Liver (tissue), 9 donors: Measurements from ENCODE around the gene MED16. TPM values are rescaled to one million over a fixed set of nuclear protein-coding genes. Genes with fewer than 3 reads are reported as not detected.
A peak's percentile ranks its signal among the peaks of the same experiment; 100 is the strongest.

Source experiments
- DNase-seq: peaks from one replicate; pipeline ENCODE4 v3.0.0-alpha.2; 2017; ENCODE audit warnings: low spot score
- H3K27ac ChIP-seq, 2 donors: one replicate each; pipeline ENCODE4 v1.7.0; 2013; ENCODE audit warnings: inconsistent platforms in 2 of 2, low read length in 2 of 2, control low read depth in 1 of 2, low read depth in 1 of 2, mild to moderate bottlenecking in 1 of 2
- H3K27me3 ChIP-seq, 4 donors: one replicate each; pipeline versions ENCODE4 v1.6.1 to v1.7.0; 2013; ENCODE audit warnings: low read length in 3 of 4, inconsistent platforms in 1 of 4, mild to moderate bottlenecking in 1 of 4, moderate library complexity in 1 of 4; ENCODE audit not compliant: control insufficient read depth in 4 of 4, insufficient read depth in 4 of 4
- H3K36me3 ChIP-seq, 4 donors: one replicate each; pipeline versions ENCODE4 v1.6.1 to v1.7.0; 2013; ENCODE audit warnings: low read length in 3 of 4, mild to moderate bottlenecking in 3 of 4, low read depth in 1 of 4, moderate library complexity in 1 of 4; ENCODE audit not compliant: control insufficient read depth in 4 of 4, insufficient read depth in 3 of 4
- H3K4me1 ChIP-seq, 4 donors: one replicate each; pipeline versions ENCODE4 v1.6.1 to v1.7.0; 2013; ENCODE audit warnings: low read length in 3 of 4, mild to moderate bottlenecking in 3 of 4, moderate library complexity in 1 of 4; ENCODE audit not compliant: control insufficient read depth in 4 of 4, insufficient read depth in 4 of 4
- H3K4me3 ChIP-seq, 3 donors: one replicate each; pipeline versions ENCODE4 v1.6.1 to v1.7.0; 2013; ENCODE audit warnings: low read length in 3 of 3, control low read depth in 1 of 3, low read depth in 1 of 3, mild to moderate bottlenecking in 1 of 3
- H3K9ac ChIP-seq, 2 donors: one replicate each; pipeline ENCODE4 v1.7.0; 2013; ENCODE audit warnings: low read length in 2 of 2, mild to moderate bottlenecking in 2 of 2, moderate library complexity in 2 of 2, control low read depth in 1 of 2, low read depth in 1 of 2
- H3K9me3 ChIP-seq, 4 donors: one replicate each; pipeline versions ENCODE4 v1.6.1 to v1.7.0; 2013; ENCODE audit warnings: low read length in 3 of 4; ENCODE audit not compliant: control insufficient read depth in 4 of 4
- EGR1 ChIP-seq, 2 donors: IDR thresholded peaks; 2 replicates each; pipeline ENCODE4 v1.6.1; 2016 to 2018; ENCODE audit warnings: antibody characterized with exemption in 2 of 2, low read depth in 2 of 2
- FOXA1 ChIP-seq: IDR thresholded peaks from 2 replicates; pipeline ENCODE4 v1.6.1; 2016; ENCODE audit warnings: antibody characterized with exemption
- FOXA2 ChIP-seq: IDR thresholded peaks from 2 replicates; pipeline ENCODE4 v1.6.1; 2016; ENCODE audit warnings: antibody characterized with exemption
- GABPA ChIP-seq, 2 donors: IDR thresholded peaks in 1 of 2; conservative IDR thresholded peaks in 1 of 2; 2 replicates each; pipeline ENCODE4 v1.6.1; 2016; ENCODE audit warnings: antibody characterized with exemption in 2 of 2, mild to moderate bottlenecking in 1 of 2, moderate library complexity in 1 of 2
- HNF4A ChIP-seq, 2 donors: conservative IDR thresholded peaks; 2 replicates each; pipeline ENCODE4 v1.6.1; 2016; ENCODE audit warnings: antibody characterized with exemption in 2 of 2, mild to moderate bottlenecking in 2 of 2
- HNF4G ChIP-seq: IDR thresholded peaks from 2 replicates; pipeline ENCODE4 v1.6.1; 2016; ENCODE audit warnings: antibody characterized with exemption
- JUND ChIP-seq, 2 donors: IDR thresholded peaks; 2 replicates each; pipeline ENCODE4 v1.6.1; 2016; ENCODE audit warnings: antibody characterized with exemption in 2 of 2
- NR2F2 ChIP-seq: IDR thresholded peaks from 2 replicates; pipeline ENCODE4 v1.6.1; 2016; ENCODE audit warnings: antibody characterized with exemption
- RAD21 ChIP-seq, 2 donors: IDR thresholded peaks; 2 replicates each; pipeline ENCODE4 v1.6.1; 2016; ENCODE audit warnings: antibody characterized with exemption in 2 of 2, mild to moderate bottlenecking in 2 of 2
- RXRA ChIP-seq, 2 donors: IDR thresholded peaks; 2 replicates each; pipeline ENCODE4 v1.6.1; 2017 to 2018; ENCODE audit warnings: antibody characterized with exemption in 2 of 2, mild to moderate bottlenecking in 1 of 2
- SP1 ChIP-seq: IDR thresholded peaks from 2 replicates; pipeline ENCODE4 v1.6.1; 2018; ENCODE audit warnings: antibody characterized with exemption, mild to moderate bottlenecking
- TAF1 ChIP-seq: conservative IDR thresholded peaks from 2 replicates; pipeline ENCODE4 v1.6.1; 2016; ENCODE audit warnings: antibody characterized with exemption, mild to moderate bottlenecking
- YY1 ChIP-seq: IDR thresholded peaks from 2 replicates; pipeline ENCODE4 v1.6.1; 2016; ENCODE audit warnings: antibody characterized with exemption, mild to moderate bottlenecking
- WGBS: extraction: QIAGEN DNeasy Blood & Tissue Kit; methylation state at CpG from one replicate; pipeline ENCODE4 v1.1.7; 2013; 5-methylcytosine and 5-hydroxymethylcytosine counted together
- polyA plus RNA-seq, 2 donors: library from polyadenylated mRNA; stranded (reverse) in 1 of 2; unstranded in 1 of 2; fragments of 200-250 nt in 1 of 2; fragments of >200 nt in 1 of 2; fragmentation: Nextera tagmentation in 1 of 2; extraction: Ambion mirVana in 1 of 2; gene quantifications; one replicate each; pipeline versions ENCODE4 v1.2.1 to v1.2.3, GENCODE V29; 2013 to 2015
- total RNA-seq, 2 donors: library from RNA; depleted of rRNA; stranded (reverse); fragments of >200 nt; gene quantifications; one replicate each; pipeline ENCODE4 v1.2.3, GENCODE V29; 2014
- TF ChIP-seq, protein P1 (sequence below): IDR thresholded peaks from 2 replicates; pipeline ENCODE4 v1.6.1; 2016; ENCODE audit warnings: antibody characterized with exemption
- TF ChIP-seq, protein P2 (sequence below): IDR thresholded peaks from 2 replicates; pipeline ENCODE4 v1.6.1; 2016; ENCODE audit warnings: antibody characterized with exemption, mild to moderate bottlenecking
- TF ChIP-seq, protein P3 (sequence below): IDR thresholded peaks from 2 replicates; pipeline ENCODE4 v1.6.1; 2016; ENCODE audit warnings: antibody characterized with exemption
- TF ChIP-seq, protein P4 (sequence below): fragments of 150-350 bp; IDR thresholded peaks from 2 replicates; pipeline ENCODE4 v1.5.1; 2017; ENCODE audit warnings: improper control_type of control experiment, low read depth, low read length; ENCODE audit not compliant: missing input control
- donor health status: healthy.
- donor health status: healthy.
- donor health status: healthy.
- donor health status: healthy.
- donor health status: healthy.

MED16 gene
- total and polyA plus RNA-seq, 4 donors, result 30.6 to 50.5 (median 41.0) TPM

DNA sequence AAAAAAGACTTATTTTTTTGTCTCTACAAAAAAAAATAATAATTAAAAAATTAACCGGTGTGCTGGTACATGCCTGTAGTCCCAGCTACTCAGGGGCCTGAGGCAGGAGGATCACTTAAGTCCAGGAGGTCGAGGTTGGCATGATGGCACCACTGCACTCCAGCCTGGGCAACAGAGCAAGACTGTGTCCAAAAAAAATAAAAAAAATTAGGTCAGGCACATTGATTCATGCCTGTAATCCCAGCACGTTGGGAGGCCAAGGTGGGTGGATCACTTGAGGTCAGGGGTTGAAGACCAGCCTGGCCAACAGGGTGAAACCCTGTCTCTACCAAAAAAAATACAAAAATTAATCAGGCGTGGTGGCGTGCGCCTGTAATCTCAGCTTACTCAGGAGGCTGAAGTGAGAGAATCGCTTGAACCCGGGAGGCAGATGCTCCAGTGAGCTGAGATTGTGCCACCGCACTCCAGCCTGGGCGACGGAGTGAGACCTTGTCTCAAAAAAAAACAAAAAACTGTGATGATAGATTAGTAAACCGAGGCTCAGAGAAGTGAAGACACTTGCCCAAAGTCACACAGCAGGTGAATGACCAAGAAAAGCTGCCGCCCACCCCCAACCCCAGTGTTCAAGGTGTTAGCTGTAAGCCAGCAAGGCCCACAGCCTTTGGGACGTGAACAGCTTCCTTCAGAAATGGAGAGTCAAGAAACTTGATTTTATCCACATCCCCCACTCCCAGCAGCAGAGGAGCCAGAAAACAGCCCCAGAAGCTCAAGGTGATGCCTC, 9.6 kb upstream of the MED16 start:
- Histone ChIP-seq H3K4me1 (peaks cover 7 to 11% (median 9%) of the 10 kb centered on the region in 4 donors), H3K9ac (no peak overlapping the region), H3K9me3 (no peaks in the 10 kb centered on the region), H3K27ac (no peak overlapping the region), H3K27me3 (no peaks in the 10 kb centered on the region), H3K36me3 (peaks cover 0 to 13% (median 4%) of the 10 kb centered on the region in 4 donors), H3K4me3 (no peak overlapping the region)
- DNase-seq, result no peak
- TF ChIP-seq, protein P1, sequence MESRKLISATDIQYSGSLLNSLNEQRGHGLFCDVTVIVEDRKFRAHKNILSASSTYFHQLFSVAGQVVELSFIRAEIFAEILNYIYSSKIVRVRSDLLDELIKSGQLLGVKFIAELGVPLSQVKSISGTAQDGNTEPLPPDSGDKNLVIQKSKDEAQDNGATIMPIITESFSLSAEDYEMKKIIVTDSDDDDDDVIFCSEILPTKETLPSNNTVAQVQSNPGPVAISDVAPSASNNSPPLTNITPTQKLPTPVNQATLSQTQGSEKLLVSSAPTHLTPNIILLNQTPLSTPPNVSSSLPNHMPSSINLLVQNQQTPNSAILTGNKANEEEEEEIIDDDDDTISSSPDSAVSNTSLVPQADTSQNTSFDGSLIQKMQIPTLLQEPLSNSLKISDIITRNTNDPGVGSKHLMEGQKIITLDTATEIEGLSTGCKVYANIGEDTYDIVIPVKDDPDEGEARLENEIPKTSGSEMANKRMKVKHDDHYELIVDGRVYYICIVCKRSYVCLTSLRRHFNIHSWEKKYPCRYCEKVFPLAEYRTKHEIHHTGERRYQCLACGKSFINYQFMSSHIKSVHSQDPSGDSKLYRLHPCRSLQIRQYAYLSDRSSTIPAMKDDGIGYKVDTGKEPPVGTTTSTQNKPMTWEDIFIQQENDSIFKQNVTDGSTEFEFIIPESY, result no peak
- TF ChIP-seq RAD21 (IDR thresholded peaks at IDR 0.05) (peak in 1 of 2 donors; percentile 23), TAF1 (no peak), SP1 (peak; percentile 56), RXRA (IDR thresholded peaks at IDR 0.05) (peak; percentile 81 to 86), EGR1 (IDR thresholded peaks at IDR 0.05; ENCODE audit: low read depth in 2 of 2) (no peak), HNF4A (conservative IDR thresholded peaks at IDR 0.05) (peak; percentile 69), GABPA (IDR thresholded peaks at IDR 0.05 in 1 of 2, conservative IDR thresholded peaks at IDR 0.05 in 1 of 2) (no peak), YY1 (peak; percentile 60), JUND (IDR thresholded peaks at IDR 0.05) (no peak), FOXA2 (no peak), NR2F2 (peak; percentile 18), HNF4G (peak; percentile 27)
- TF ChIP-seq, protein P2, sequence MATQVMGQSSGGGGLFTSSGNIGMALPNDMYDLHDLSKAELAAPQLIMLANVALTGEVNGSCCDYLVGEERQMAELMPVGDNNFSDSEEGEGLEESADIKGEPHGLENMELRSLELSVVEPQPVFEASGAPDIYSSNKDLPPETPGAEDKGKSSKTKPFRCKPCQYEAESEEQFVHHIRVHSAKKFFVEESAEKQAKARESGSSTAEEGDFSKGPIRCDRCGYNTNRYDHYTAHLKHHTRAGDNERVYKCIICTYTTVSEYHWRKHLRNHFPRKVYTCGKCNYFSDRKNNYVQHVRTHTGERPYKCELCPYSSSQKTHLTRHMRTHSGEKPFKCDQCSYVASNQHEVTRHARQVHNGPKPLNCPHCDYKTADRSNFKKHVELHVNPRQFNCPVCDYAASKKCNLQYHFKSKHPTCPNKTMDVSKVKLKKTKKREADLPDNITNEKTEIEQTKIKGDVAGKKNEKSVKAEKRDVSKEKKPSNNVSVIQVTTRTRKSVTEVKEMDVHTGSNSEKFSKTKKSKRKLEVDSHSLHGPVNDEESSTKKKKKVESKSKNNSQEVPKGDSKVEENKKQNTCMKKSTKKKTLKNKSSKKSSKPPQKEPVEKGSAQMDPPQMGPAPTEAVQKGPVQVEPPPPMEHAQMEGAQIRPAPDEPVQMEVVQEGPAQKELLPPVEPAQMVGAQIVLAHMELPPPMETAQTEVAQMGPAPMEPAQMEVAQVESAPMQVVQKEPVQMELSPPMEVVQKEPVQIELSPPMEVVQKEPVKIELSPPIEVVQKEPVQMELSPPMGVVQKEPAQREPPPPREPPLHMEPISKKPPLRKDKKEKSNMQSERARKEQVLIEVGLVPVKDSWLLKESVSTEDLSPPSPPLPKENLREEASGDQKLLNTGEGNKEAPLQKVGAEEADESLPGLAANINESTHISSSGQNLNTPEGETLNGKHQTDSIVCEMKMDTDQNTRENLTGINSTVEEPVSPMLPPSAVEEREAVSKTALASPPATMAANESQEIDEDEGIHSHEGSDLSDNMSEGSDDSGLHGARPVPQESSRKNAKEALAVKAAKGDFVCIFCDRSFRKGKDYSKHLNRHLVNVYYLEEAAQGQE, result peak; percentile 14
- 69% methylated on average over 14 of the region's 14 CpGs for WGBS

DNA sequence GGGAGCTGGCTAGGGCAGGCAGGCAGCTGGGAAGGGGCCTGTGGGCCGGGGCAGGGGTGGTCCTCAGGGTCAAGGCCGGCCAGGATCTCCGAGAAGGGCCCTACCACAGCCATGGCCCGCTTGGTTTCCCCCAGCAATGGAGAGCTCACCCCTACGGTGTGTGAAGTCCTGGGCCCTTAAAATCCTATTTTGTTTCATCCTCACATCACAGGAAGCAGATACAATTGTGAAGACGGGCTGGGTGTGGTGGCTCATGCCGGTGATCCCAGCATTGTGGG, 9.0 kb upstream of the MED16 start:
- no peaks in the 10 kb centered on the region for H3K9me3 ChIP-seq
- H3K27me3 ChIP-seq, result no peaks in the 10 kb centered on the region
- no peak overlapping the region for H3K9ac ChIP-seq
- H3K4me3 ChIP-seq, result no peak overlapping the region
- H3K4me1 ChIP-seq, result peaks cover 7 to 11% (median 9%) of the 10 kb centered on the region in 4 donors
- TF ChIP-seq SP1, result no peak
- TF ChIP-seq, protein P3, sequence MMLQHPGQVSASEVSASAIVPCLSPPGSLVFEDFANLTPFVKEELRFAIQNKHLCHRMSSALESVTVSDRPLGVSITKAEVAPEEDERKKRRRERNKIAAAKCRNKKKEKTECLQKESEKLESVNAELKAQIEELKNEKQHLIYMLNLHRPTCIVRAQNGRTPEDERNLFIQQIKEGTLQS, result no peak
- TF ChIP-seq, protein P2, result no peak
- TF ChIP-seq YY1, result no peak
- TF ChIP-seq GABPA (IDR thresholded peaks at IDR 0.05 in 1 of 2, conservative IDR thresholded peaks at IDR 0.05 in 1 of 2), result no peak
- TF ChIP-seq, protein P4, sequence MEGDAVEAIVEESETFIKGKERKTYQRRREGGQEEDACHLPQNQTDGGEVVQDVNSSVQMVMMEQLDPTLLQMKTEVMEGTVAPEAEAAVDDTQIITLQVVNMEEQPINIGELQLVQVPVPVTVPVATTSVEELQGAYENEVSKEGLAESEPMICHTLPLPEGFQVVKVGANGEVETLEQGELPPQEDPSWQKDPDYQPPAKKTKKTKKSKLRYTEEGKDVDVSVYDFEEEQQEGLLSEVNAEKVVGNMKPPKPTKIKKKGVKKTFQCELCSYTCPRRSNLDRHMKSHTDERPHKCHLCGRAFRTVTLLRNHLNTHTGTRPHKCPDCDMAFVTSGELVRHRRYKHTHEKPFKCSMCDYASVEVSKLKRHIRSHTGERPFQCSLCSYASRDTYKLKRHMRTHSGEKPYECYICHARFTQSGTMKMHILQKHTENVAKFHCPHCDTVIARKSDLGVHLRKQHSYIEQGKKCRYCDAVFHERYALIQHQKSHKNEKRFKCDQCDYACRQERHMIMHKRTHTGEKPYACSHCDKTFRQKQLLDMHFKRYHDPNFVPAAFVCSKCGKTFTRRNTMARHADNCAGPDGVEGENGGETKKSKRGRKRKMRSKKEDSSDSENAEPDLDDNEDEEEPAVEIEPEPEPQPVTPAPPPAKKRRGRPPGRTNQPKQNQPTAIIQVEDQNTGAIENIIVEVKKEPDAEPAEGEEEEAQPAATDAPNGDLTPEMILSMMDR, result no peak
- no peak for TF ChIP-seq FOXA1
- TF ChIP-seq RAD21 (IDR thresholded peaks at IDR 0.05), result no peak
- TF ChIP-seq FOXA2, result no peak
- TF ChIP-seq NR2F2, result no peak
- TF ChIP-seq HNF4A (conservative IDR thresholded peaks at IDR 0.05), result no peak
- TF ChIP-seq RXRA (IDR thresholded peaks at IDR 0.05), result no peak
- no peak overlapping the region for H3K27ac ChIP-seq
- H3K36me3 ChIP-seq, result peaks cover 0 to 13% (median 4%) of the 10 kb centered on the region in 4 donors
- DNase-seq, result no peak
- 86% methylated on average over 7 of the region's 7 CpGs for WGBS
